Measurements from ENCODE around the gene SPX.

Gene SPX

GRCh38 chr12:21526053-21526452, at the start of gene SPX:
Gene SPX (plus strand): TSS chr12:21526296. CDS start chr12:21526473, 177 bp downstream.
- peak within 1 kb of the TSS; percentile 75 for H3K4me3 Mint-ChIP-seq
- no peaks in the 10 kb centered on the region for H3K9me3 Mint-ChIP-seq
- peaks cover 8% of the 10 kb centered on the region for H3K4me1 Mint-ChIP-seq (ENCODE audit: low read depth)
- peaks cover 1% of the 10 kb centered on the region for H3K36me3 Mint-ChIP-seq (ENCODE audit: low read depth)
- H3K27me3 Mint-ChIP-seq (ENCODE audit: low read depth): peaks cover 38% of the 10 kb centered on the region
- no peak within 1 kb of the TSS for H3K27ac Mint-ChIP-seq

GRCh38 chr12:21476949-21477348, 49.1 kb upstream of the SPX start:
- no peak overlapping the region for H3K27ac Mint-ChIP-seq
- H3K9me3 Mint-ChIP-seq: no peaks in the 10 kb centered on the region
- H3K36me3 Mint-ChIP-seq (ENCODE audit: low read depth): peaks cover 40% of the 10 kb centered on the region
- no peaks in the 10 kb centered on the region for H3K27me3 Mint-ChIP-seq (ENCODE audit: low read depth)
- H3K4me3 Mint-ChIP-seq: no peak overlapping the region
- peaks cover 11% of the 10 kb centered on the region for H3K4me1 Mint-ChIP-seq (ENCODE audit: low read depth)

GRCh38 chr12:21478756-21479455, 47.2 kb upstream of the SPX start:
- Mint-ChIP-seq H3K4me1 (ENCODE audit: low read depth) (peaks cover 10% of the 10 kb centered on the region), H3K27ac (no peak overlapping the region), H3K36me3 (ENCODE audit: low read depth) (peaks cover 30% of the 10 kb centered on the region), H3K9me3 (no peaks in the 10 kb centered on the region), H3K4me3 (no peak overlapping the region), H3K27me3 (ENCODE audit: low read depth) (no peaks in the 10 kb centered on the region)

GRCh38 chr12:21483531-21483930, 42.6 kb upstream of the SPX start:
- Mint-ChIP-seq H3K9me3 (no peaks in the 10 kb centered on the region), H3K4me3 (no peak overlapping the region), H3K27me3 (ENCODE audit: low read depth) (no peaks in the 10 kb centered on the region), H3K4me1 (ENCODE audit: low read depth) (peaks cover 6% of the 10 kb centered on the region), H3K27ac (no peak overlapping the region), H3K36me3 (ENCODE audit: low read depth) (peaks cover 17% of the 10 kb centered on the region)

- H3K27me3 Mint-ChIP-seq (ENCODE audit: low read depth): no peaks in the 10 kb centered on the region
- no peaks in the 10 kb centered on the region for H3K9me3 Mint-ChIP-seq
- no peak overlapping the region for H3K27ac Mint-ChIP-seq
- H3K4me3 Mint-ChIP-seq: no peak overlapping the region
- H3K4me1 Mint-ChIP-seq (ENCODE audit: low read depth): peaks cover 6% of the 10 kb centered on the region
- peaks cover 34% of the 10 kb centered on the region for H3K36me3 Mint-ChIP-seq (ENCODE audit: low read depth)
These were observed 40.1 kb upstream of the SPX start for GRCh38 chr12:21485998-21486397.

GRCh38 chr12:21499765-21500164, 26.3 kb upstream of the SPX start:
- no peaks in the 10 kb centered on the region for H3K27me3 Mint-ChIP-seq (ENCODE audit: low read depth)

GRCh38 chr12:21500786-21501257, 25.3 kb upstream of the SPX start:
- no peaks in the 10 kb centered on the region for H3K9me3 Mint-ChIP-seq
- H3K36me3 Mint-ChIP-seq (ENCODE audit: low read depth): peaks cover 23% of the 10 kb centered on the region
- H3K4me1 Mint-ChIP-seq (ENCODE audit: low read depth): peaks cover 41% of the 10 kb centered on the region
- no peak overlapping the region for H3K4me3 Mint-ChIP-seq
- H3K27me3 Mint-ChIP-seq (ENCODE audit: low read depth): no peaks in the 10 kb centered on the region
- no peak overlapping the region for H3K27ac Mint-ChIP-seq

More at GRCh38 chr12:21499765-21500164, 26.3 kb upstream of the SPX start:
- Mint-ChIP-seq H3K4me3 (no peak overlapping the region), H3K9me3 (no peaks in the 10 kb centered on the region), H3K36me3 (ENCODE audit: low read depth) (peaks cover 29% of the 10 kb centered on the region), H3K4me1 (ENCODE audit: low read depth) (peaks cover 36% of the 10 kb centered on the region), H3K27ac (no peak overlapping the region)

- no peaks in the 10 kb centered on the region for H3K9me3 Mint-ChIP-seq
- no peaks in the 10 kb centered on the region for H3K27me3 Mint-ChIP-seq (ENCODE audit: low read depth)
- H3K36me3 Mint-ChIP-seq (ENCODE audit: low read depth): peaks cover 22% of the 10 kb centered on the region
- no peak within 1 kb of the TSS for H3K27ac Mint-ChIP-seq
- H3K4me1 Mint-ChIP-seq (ENCODE audit: low read depth): peaks cover 41% of the 10 kb centered on the region
- H3K4me3 Mint-ChIP-seq: no peak within 1 kb of the TSS
These were observed 24.6 kb upstream of the SPX start, which contains the start of the genes GOLT1B and RECQL for GRCh38 chr12:21501258-21502163. Gene GOLT1B (plus strand): TSS chr12:21501789. CDS start chr12:21501924, 135 bp downstream. Gene RECQL (minus strand): TSS chr12:21501635. CDS start chr12:21499570, 2,065 bp downstream.

GRCh38 chr12:21502164-21502496, 24.0 kb upstream of the SPX start:
- no peak overlapping the region for H3K4me3 Mint-ChIP-seq
- H3K4me1 Mint-ChIP-seq (ENCODE audit: low read depth): peaks cover 41% of the 10 kb centered on the region
- no peaks in the 10 kb centered on the region for H3K9me3 Mint-ChIP-seq
- H3K27ac Mint-ChIP-seq: no peak overlapping the region
- H3K27me3 Mint-ChIP-seq (ENCODE audit: low read depth): no peaks in the 10 kb centered on the region
- H3K36me3 Mint-ChIP-seq (ENCODE audit: low read depth): peaks cover 18% of the 10 kb centered on the region

GRCh38 chr12:21502872-21503271, 23.2 kb upstream of the SPX start:
- Mint-ChIP-seq H3K36me3 (ENCODE audit: low read depth) (peaks cover 16% of the 10 kb centered on the region), H3K9me3 (no peaks in the 10 kb centered on the region), H3K27me3 (ENCODE audit: low read depth) (no peaks in the 10 kb centered on the region), H3K4me1 (ENCODE audit: low read depth) (peaks cover 43% of the 10 kb centered on the region), H3K27ac (no peak overlapping the region), H3K4me3 (no peak overlapping the region)

GRCh38 chr12:21505888-21506287, 20.2 kb upstream of the SPX start:
- H3K4me1 Mint-ChIP-seq (ENCODE audit: low read depth): peaks cover 46% of the 10 kb centered on the region
- no peaks in the 10 kb centered on the region for H3K27me3 Mint-ChIP-seq (ENCODE audit: low read depth)
- no peak overlapping the region for H3K27ac Mint-ChIP-seq
- no peaks in the 10 kb centered on the region for H3K9me3 Mint-ChIP-seq
- no peak overlapping the region for H3K4me3 Mint-ChIP-seq
- H3K36me3 Mint-ChIP-seq (ENCODE audit: low read depth): peaks cover 21% of the 10 kb centered on the region

GRCh38 chr12:21507849-21508248, 18.2 kb upstream of the SPX start:
- no peak overlapping the region for H3K27ac Mint-ChIP-seq

GRCh38 chr12:21509768-21510167, 16.3 kb upstream of the SPX start:
- H3K36me3 Mint-ChIP-seq (ENCODE audit: low read depth): peaks cover 44% of the 10 kb centered on the region

More at GRCh38 chr12:21507849-21508248, 18.2 kb upstream of the SPX start:
- Mint-ChIP-seq H3K9me3 (no peaks in the 10 kb centered on the region), H3K4me1 (ENCODE audit: low read depth) (peaks cover 44% of the 10 kb centered on the region), H3K36me3 (ENCODE audit: low read depth) (peaks cover 31% of the 10 kb centered on the region), H3K27me3 (ENCODE audit: low read depth) (no peaks in the 10 kb centered on the region), H3K4me3 (no peak overlapping the region)

GRCh38 chr12:21516281-21516680, 9.8 kb upstream of the SPX start:
- no peaks in the 10 kb centered on the region for H3K9me3 Mint-ChIP-seq
- no peak overlapping the region for H3K4me3 Mint-ChIP-seq
- peaks cover 33% of the 10 kb centered on the region for H3K36me3 Mint-ChIP-seq (ENCODE audit: low read depth)
- peaks cover 2% of the 10 kb centered on the region for H3K4me1 Mint-ChIP-seq (ENCODE audit: low read depth)
- no peak overlapping the region for H3K27ac Mint-ChIP-seq
- no peaks in the 10 kb centered on the region for H3K27me3 Mint-ChIP-seq (ENCODE audit: low read depth)

More at GRCh38 chr12:21509768-21510167, 16.3 kb upstream of the SPX start:
- H3K4me1 Mint-ChIP-seq (ENCODE audit: low read depth): peaks cover 30% of the 10 kb centered on the region
- peak overlapping the region; percentile 91 for H3K27ac Mint-ChIP-seq
- no peaks in the 10 kb centered on the region for H3K9me3 Mint-ChIP-seq
- no peaks in the 10 kb centered on the region for H3K27me3 Mint-ChIP-seq (ENCODE audit: low read depth)
- peak overlapping the region; percentile 79 for H3K4me3 Mint-ChIP-seq
